Ishikawa (cell line): ENCODE results near the gene SOCS3.

Experiments used
- CEBPB ChIP-seq: IDR thresholded peaks from 2 replicates; pipeline ENCODE4 v1.6.1; 2012
- CREB1 ChIP-seq: IDR thresholded peaks from 2 replicates; pipeline ENCODE4 v1.6.1; 2012; ENCODE audit warnings: low read depth
- EGR1 ChIP-seq: IDR thresholded peaks from 2 replicates; pipeline ENCODE4 v1.6.1; 2012
- EP300 ChIP-seq: IDR thresholded peaks from 2 replicates; pipeline ENCODE4 v1.6.1; 2012; ENCODE audit warnings: borderline replicate concordance
- FOXM1 ChIP-seq: IDR thresholded peaks from 2 replicates; pipeline ENCODE4 v1.6.1; 2012; ENCODE audit warnings: low read depth, borderline replicate concordance
- MAX ChIP-seq: IDR thresholded peaks from 2 replicates; pipeline ENCODE4 v1.6.1; 2012
- NFIC ChIP-seq: IDR thresholded peaks from 2 replicates; pipeline ENCODE4 v1.6.1; 2012
- RAD21 ChIP-seq: IDR thresholded peaks from 2 replicates; pipeline ENCODE4 v1.6.1; 2012; ENCODE audit warnings: low read depth
- REST ChIP-seq: IDR thresholded peaks from 2 replicates; pipeline ENCODE4 v1.6.1; 2012; ENCODE audit warnings: low read depth, mild to moderate bottlenecking
- TAF1 ChIP-seq: IDR thresholded peaks from 2 replicates; pipeline ENCODE4 v1.6.1; 2012; ENCODE audit warnings: low read depth, mild to moderate bottlenecking
- TCF12 ChIP-seq: IDR thresholded peaks from 2 replicates; pipeline ENCODE4 v1.6.1; 2012; ENCODE audit warnings: low read depth
- TEAD4 ChIP-seq: IDR thresholded peaks from 2 replicates; pipeline ENCODE4 v1.6.1; 2012
- USF1 ChIP-seq: IDR thresholded peaks from 2 replicates; pipeline ENCODE4 v1.6.1; 2012
- YY1 ChIP-seq: IDR thresholded peaks from 2 replicates; pipeline ENCODE4 v1.6.1; 2012; ENCODE audit warnings: low read depth
- ZBTB7A ChIP-seq: IDR thresholded peaks from 2 replicates; pipeline ENCODE4 v1.6.1; 2012; ENCODE audit warnings: low read depth

The SOCS3 gene

GRCh38 chr17:78318407-78318806, 41.5 kb downstream of the SOCS3 start:
- TF ChIP-seq CEBPB (no peak), CREB1 (no peak), MAX (no peak), YY1 (no peak), USF1 (no peak), NFIC (no peak), EGR1 (no peak), RAD21 (no peak), EP300 (no peak), TAF1 (no peak), TEAD4 (no peak), REST (no peak), FOXM1 (no peak)

- TF ChIP-seq REST (no peak), CEBPB (no peak), MAX (no peak), FOXM1 (no peak)
Measured at GRCh38 chr17:78317794-78318400, 42.0 kb downstream of the SOCS3 start.

- TF ChIP-seq CREB1: no peak
- no peak for TF ChIP-seq TAF1
- peak; percentile 91 for TF ChIP-seq USF1
- no peak for TF ChIP-seq CEBPB
- TF ChIP-seq TEAD4: peak; percentile 85
- no peak for TF ChIP-seq EP300
- peak; percentile 37; the same call in 1 of the 2 replicates for TF ChIP-seq MAX
- no peak for TF ChIP-seq YY1
- no peak for TF ChIP-seq NFIC
Measured at GRCh38 chr17:78316867-78317789, 42.7 kb downstream of the SOCS3 start.

- TF ChIP-seq TAF1: no peak
- no peak for TF ChIP-seq CEBPB
- no peak for TF ChIP-seq MAX
- no peak for TF ChIP-seq TEAD4
- TF ChIP-seq RAD21: no peak
- no peak for TF ChIP-seq YY1
- TF ChIP-seq ZBTB7A: no peak
- no peak for TF ChIP-seq NFIC
Measured at GRCh38 chr17:78316115-78316866, 43.6 kb downstream of the SOCS3 start.

- TF ChIP-seq ZBTB7A: no peak; the same call in 1 of the 2 replicates
- peak; percentile 22; the same call in 1 of the 2 replicates for TF ChIP-seq CEBPB
- peak; percentile 30; the same call in 1 of the 2 replicates for TF ChIP-seq RAD21
- TF ChIP-seq TCF12: peak; percentile 90
- TF ChIP-seq EGR1: peak; percentile 53; the same call in 1 of the 2 replicates
- no peak for TF ChIP-seq REST
- TF ChIP-seq FOXM1: no peak
- no peak for TF ChIP-seq CREB1
- TF ChIP-seq TEAD4: no peak; the same call in 1 of the 2 replicates
- peak; percentile 65; the same call in 1 of the 2 replicates for TF ChIP-seq USF1
- TF ChIP-seq YY1: peak; percentile 35; the same call in 1 of the 2 replicates
- peak; percentile 90 for TF ChIP-seq MAX
- no peak for TF ChIP-seq TAF1
- peak; percentile 78 for TF ChIP-seq EP300
- TF ChIP-seq NFIC: peak; percentile 80
Measured at GRCh38 chr17:78315355-78316114, 44.3 kb downstream of the SOCS3 start.
